ENCODE results near the gene RUFY3.
"Not testable (repeated sequence)": the region's sequence is repeated elsewhere in the genome, so short reads cannot be mapped to it uniquely, and the experiment has no call there.

RUFY3 gene

DNA sequence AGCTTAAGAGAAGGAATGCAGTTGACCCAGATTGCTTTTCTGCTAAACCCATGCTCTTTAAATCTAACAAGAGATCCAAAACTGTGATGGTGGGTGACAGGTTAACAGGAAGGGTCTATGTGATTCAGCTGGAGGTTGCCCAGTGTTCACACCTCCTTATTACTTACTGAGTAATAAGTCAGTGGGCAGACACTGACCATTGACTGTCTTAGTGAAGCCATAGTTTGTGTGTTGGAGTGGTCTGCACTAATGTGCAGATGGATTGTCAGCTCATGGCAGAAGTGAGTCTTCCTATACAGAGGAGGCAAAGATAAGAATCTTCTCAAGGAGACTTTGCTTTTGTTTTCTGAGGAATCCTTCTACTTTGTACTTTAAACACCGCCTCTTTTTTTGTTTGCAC lies 15.2 kb upstream of the RUFY3 start:
- no peak for DNase-seq

- no peak for DNase-seq
Observed at GRCh38 chr4:70709611-70710205, 12.1 kb upstream of the RUFY3 start.

DNA sequence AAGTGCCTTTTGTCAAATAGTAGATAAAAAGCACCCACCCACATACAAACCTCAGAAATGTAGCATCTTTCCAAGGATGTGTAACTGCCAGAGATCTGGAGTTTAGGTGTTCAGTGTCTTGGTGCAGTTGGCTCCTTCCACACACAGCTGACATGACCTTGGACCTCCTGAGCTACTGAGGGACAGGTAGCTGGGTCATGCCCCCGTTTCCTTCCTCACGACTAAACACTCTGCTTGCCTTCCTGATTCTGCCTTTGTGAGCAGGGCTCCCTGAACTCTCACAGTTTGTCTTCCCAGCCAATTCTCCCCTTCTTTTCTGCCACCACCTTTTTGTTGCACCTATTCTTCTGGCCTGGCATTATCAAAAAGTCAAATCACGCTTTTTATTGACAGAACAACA lies 10.2 kb upstream of the RUFY3 start:
- DNase-seq: no peak

DNA sequence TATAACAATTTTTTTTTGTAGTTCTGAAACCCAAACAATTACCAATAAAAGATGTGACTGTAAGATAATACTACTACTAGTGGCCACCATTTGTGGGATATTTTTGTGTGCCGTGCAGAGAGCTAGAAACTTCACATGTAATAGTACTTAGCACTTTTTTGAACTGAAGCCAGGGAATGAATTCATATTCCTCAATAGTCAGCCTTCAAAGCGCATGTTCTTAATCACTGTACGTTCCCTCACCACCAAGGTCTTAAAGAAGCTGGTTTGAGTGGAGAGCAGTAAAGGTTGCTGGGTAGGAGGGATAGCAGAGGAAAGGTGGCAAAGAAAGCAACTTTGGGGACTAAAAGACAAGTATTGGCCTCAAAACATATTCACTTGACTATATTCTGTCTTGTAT lies 9.6 kb upstream of the RUFY3 start:
- no peak for DNase-seq

DNA sequence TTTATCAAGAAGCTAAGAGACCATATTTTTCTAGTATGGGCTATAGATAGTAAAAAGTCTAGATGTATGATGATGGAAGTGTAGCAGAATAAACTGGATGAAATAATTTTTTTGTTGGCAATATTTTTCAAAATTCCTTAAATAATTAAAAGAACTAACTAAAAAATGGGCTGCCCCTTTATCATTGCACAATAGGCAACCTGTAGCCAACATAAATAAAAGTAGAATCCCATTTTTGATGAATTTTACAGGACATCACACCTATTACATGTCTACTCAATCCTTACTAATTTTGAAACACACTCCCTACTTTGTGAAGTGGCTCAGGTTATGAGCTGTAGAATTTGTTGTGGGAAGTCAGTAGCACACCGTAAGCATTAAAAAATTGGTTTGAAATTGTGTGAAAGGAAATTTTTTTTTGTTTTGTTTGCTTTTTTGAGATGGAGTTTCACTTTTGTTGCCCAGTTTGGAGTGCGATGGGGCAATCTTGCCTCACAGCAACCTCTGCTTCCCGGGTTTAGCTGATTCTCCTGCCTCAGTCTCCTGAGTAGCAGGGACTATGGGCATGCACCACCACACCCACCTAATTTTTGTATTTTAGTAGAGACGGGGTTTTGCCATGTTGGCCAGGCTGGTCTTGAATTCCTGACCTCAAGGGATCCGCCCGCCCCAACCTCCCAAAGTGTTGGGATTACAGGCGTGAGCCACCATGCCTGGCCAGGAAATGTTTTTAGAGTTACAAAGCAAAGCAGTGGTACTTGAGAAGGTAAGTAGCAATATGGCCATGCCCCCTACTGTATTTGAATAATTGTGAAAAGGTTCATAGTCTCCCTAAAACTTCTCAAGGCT lies 8.9 kb upstream of the RUFY3 start:
- no peak for DNase-seq

GRCh38 chr4:70713453-70714078 lies 8.2 kb upstream of the RUFY3 start:
- no peak for DNase-seq

DNA sequence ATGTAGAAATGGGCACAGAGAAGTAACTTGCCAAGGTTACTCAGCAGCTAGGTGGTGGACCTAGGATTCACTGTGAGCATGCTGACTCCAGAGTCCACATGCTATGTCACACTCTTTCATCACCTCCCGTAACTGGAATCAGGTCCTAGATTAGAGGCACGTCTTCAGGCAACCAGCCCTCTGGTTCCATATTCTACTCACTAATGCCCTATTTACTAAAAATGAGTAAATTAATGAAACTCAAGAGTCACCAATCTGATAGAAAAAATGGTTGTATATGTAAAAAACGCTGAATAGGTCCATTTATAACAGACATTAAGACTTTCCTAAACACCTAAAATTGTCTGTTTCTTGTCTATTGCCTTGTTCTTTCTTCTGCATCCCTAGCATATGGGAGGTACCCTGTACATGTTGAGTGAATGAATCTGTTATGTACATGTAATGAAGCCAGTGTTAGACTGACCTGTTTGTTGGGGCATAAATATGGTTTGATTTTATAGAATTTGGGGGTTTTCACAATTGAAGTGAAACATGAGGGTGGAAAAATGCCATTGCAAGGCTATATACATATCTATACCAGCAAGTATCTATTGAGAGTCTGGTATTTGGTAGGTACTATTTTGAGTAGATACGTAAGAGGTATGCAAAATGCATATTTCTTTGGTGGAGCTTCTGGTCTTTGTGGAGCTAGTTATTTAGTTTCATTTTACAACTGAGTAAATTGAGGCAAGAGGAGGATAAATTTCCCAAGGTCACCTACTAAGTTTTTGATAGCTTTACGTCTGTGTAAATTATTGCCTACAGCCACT lies 7.5 kb upstream of the RUFY3 start:
- no peak for DNase-seq

- DNase-seq: no peak
Observed at GRCh38 chr4:70715097-70715496, 6.7 kb upstream of the RUFY3 start.

DNA sequence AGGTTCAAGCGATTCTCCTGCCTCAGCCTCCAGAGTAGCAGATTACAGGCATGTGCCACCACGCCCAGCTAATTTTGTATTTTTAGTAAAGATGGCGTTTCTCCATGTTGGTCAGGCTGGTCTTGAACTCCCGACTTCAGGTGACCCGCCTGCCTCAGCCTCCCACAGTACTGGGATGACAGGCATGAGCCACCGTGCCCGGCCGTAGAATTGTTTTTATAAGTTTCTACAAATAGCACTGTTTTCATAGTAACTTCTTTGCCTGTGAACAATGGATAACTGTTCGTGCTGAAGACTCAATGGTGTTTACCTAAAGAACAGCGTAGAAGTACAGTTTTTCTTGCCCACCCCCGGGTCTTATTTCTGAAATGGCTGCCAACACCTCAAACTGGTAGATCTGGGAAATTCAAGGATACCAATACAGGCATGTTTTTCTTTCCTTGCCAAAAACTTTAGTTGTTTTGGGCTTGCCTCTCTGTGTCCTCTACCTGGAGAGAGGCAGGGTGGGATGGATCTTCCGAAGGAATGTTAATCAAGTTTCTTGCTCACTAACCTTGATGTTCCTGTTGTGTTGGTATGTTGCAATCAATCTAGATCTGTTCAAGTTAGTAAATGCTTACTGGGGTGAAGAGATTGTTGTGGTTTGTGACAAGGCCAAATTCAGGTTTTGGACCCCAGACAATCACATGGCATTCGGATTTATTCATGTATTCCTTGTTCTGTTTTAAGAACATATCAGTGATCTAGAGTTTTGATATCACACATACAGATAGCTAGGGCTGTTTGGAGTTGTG lies 2.8 kb upstream of the RUFY3 start:
- no peak for DNase-seq

DNA sequence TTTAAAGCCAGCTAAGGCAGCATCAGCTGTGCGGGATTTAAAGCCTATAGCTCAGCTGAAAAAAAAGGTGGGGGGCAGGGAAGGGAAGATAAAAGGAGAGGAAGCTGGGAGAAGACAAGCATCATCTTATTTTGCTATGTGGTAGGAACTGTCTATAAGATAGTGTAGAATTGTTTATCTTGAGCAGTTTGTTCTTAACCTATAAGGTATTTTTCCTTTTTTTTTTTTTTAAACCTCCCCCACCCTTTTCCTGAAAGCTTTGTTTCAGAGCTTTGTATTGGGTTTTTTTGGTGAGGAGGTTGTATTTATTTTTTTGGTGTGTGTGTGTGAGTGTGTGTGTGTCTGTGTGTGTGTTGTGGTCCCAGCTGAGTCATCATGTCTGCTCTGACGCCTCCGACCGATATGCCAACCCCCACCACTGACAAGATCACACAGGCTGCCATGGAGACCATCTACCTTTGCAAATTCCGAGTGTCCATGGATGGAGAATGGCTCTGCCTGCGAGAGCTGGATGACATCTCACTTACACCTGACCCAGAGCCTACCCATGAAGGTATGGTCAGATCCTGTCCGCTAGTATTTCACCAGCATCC lies 531 bp downstream of the RUFY3 start:
- peak; percentile 38 for DNase-seq

GRCh38 chr4:70724463-70724862 lies 2.7 kb downstream of the RUFY3 start:
- no peak for DNase-seq

DNA sequence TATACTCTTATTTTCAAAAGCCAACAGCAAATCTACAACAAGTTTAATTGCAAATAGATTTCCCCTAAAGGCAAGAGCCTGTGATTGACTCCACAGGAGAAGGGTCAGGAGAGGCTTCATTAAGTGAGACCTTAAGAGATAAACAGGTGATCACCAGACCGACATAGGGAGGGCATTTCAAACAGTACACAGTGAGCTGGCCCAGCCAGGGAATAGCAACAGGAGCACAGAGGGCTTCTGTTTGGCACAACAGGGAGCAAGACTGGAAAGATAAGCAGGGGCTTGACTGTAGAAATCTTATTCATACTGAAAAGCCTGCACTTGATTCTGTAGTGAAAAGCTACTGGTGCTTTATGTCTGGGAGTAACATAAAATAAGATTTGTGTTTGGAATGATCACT lies 3.9 kb downstream of the RUFY3 start:
- no peak for DNase-seq

- not testable (repeated sequence) for DNase-seq
Observed at GRCh38 chr4:70726515-70726914, 4.8 kb downstream of the RUFY3 start.

GRCh38 chr4:70728091-70728490 lies 6.3 kb downstream of the RUFY3 start:
- no peak for DNase-seq

DNA sequence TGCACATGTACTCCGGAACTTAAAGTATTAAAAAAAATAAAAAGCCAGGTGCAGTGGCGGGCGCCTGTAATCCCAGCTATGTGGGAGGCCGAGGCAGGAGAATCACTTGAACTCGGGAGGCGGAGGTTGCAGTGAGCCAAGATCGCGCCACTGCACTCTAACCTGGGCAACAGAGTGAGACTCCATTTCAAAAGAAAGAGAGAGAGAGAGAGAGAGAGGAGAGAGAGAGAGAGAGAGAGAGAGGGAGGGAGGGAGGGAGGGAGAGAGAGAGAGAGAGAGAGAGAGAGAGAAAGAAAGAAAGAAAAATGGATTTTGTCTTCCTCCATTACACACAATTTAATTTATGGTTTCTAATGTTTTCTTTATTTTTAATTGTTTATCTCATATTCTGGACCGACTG lies 11.1 kb downstream of the RUFY3 start:
- not testable (repeated sequence) for DNase-seq

- no peak for DNase-seq
Observed at GRCh38 chr4:70734168-70734954, 12.6 kb downstream of the RUFY3 start.

GRCh38 chr4:70734971-70735370 lies 13.2 kb downstream of the RUFY3 start:
- DNase-seq: no peak

DNA sequence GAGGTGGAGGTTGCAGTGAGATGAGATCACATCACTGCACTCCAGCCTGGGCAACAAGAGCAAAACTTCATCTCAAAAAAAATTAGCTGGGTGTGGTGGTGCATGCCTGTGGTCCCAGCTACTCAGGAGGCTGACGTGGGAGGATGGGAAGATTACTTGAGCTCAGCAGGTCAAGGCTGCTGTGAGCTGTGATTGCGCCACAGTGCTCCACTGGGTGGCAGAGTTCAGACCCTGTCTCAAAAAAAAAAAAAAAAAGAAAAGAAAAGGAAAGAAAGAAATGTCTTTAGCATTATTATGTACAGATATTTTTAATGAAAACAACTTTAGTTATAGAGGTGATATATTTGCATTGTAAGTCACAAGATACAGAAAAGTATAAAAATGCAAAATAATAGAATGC lies 14.2 kb downstream of the RUFY3 start:
- peak; percentile 28 for DNase-seq

DNA sequence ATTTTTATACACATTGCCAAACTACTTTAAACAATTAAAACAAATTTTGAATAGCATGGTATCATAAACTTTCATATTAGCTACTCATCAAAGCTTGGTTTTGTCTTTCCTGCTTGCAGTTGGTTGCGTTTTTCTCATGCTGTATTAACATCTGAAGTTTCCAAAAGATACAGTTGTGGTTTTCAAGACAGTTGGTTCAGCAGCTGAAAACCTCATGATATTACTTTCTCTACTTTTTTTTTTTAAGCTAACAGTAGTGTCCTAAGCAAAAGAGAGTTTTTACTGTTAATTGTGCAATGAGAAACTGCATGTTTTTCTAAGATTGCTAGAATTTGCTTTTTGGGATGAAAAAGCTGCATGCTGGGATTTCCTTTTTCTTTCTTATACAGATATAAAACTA lies 15.2 kb downstream of the RUFY3 start:
- DNase-seq: no peak

GRCh38 chr4:70737409-70737808 lies 15.6 kb downstream of the RUFY3 start:
- DNase-seq: no peak

All from activated CD4-positive, alpha-beta T cell treated with anti-CD3 and anti-CD28 coated beads, Interleukin-2, amount 50 U/mL, for 1 hour (primary cell).